SK-N-DZ (cell line): Measurements from ENCODE around the gene TAF1B.
A peak's percentile ranks its signal among the peaks of the same experiment; 100 is the strongest.
"Not testable (repeated sequence)": the region's sequence is repeated elsewhere in the genome, so short reads cannot be mapped to it uniquely, and the experiment has no call there.

Source experiments
- DNase-seq: peaks from one replicate; pipeline ENCODE4 v3.0.0-alpha.2; 2015; ENCODE audit warnings: low spot score

TAF1B gene

DNA sequence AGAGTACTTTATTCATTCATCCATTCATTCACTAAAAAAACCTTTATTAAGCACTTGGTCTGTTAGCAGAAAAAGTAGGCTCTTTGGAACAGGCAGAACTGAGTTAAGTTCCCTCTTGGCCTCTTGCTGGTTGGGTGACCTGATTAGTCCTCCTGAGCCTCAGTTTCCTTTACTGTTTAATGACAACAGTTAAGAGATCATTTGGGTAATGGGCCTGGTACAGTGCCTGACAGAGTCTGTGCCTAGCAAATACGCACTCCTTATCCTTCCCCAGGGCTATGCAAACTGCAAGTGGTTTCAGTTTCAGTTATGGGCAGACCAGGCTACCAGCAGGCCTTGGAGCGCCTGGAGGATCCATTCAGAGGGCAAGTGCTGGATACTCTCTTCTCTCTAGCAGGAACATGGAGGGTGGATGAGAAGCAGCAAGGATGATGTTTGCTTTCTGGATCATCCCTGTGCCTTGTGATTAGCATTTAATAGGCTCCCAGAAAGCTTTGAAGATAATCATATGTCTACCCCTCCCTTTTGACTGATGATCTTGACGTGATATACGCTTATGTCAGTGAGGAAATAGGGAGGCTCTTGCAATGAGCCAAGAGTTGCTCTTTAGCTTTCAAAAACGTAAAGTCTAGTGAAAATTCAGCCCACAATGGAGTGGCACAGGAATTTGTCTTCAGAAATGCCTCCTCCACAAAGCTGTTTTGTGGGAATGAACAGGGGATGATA lies 12.4 kb upstream of the TAF1B start:
- no peak for DNase-seq

DNA sequence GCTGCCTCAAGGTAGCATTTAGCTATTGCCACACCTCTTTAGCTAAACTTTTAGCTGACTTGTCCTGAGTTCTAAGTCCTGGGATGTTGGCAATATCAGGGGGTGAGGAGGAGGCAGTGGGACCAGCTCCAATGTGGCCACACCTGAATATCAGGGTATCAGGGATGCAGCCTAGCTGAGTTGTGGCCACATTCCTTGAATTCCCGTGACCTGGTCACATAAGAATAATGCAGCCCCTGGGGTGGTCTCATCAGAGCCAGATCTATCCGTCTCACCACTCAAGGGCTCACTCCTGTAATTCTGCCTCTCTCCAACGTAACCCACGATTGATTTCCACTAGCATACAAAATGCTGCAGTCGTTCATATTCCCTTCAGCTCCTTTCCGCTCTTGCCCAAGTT lies 11.6 kb upstream of the TAF1B start:
- DNase-seq: no peak

DNA sequence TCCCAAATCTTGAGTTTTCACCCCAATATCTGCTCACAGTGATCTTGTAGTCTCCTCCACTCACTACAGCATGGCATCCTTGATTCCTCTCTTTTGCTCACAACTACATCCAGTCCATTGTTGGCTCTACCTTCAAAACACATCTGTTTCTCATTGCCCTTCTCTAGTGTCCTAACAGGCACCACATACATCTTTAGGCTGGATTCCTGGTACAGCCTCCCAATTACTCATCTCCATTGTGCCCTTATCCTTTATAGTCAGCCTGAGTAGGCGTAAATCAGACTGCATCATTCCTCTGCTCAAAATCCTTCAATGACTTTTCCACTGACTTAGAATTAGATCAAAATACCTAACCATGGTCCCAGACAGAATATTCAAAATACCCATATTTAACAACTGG lies 10.7 kb upstream of the TAF1B start:
- no peak for DNase-seq

DNA sequence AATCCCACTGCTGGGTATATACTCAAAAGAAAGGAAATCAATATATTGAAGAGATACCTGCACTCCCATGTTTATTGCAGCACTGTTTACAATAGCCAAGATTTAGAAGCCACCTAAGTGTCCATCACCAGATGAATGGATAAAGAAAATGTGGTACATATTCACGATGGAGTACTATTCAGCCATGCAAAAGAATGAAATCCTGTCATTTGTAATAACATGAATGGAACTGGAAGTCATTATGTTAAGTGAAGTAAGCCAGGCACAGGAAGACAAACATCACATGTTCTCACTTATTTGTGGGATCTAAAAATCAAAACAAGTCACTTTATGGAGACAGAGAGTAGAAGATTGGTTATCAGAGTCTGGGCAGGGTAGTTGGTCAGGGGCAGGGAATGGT lies 8.2 kb upstream of the TAF1B start:
- DNase-seq: not testable (repeated sequence)

DNA sequence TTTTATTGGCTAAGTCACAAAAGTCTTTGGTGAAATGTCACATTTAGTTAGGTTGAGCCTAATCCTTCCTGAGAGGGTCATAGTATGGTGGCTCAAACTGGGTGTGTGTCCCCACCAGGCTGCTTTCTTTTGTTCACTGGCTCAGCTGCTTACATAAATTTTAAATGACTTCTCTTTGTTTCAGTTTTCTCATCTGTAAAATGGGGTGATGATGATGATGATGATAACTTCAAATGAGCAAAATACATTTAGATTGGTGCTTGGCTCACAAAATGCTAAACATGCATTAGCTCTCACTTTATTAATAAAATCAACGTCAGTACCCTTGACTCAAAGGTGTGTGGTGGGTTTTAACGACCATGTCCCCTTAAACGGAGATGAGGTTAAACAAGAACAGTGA lies 7.2 kb upstream of the TAF1B start:
- DNase-seq: no peak

DNA sequence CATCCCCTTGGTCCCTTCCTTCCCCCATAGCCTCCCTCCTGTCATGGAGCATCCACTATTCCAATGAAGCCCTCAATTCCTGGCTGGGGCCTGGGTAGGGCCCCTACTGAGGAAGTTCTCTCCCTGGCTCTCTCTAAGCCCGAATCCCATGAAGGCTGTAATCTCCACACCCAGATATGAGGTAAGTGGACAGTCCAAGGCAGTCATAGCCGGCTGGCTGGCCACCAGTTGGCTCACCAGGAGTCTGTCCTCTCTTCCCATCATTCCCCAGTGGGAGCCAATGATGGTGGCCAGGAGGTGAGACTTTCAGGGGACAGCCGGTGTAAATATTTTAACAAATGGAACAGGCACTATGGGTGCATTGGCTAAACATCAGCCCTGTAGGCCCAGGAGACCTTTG lies 6.8 kb upstream of the TAF1B start:
- DNase-seq: no peak

DNA sequence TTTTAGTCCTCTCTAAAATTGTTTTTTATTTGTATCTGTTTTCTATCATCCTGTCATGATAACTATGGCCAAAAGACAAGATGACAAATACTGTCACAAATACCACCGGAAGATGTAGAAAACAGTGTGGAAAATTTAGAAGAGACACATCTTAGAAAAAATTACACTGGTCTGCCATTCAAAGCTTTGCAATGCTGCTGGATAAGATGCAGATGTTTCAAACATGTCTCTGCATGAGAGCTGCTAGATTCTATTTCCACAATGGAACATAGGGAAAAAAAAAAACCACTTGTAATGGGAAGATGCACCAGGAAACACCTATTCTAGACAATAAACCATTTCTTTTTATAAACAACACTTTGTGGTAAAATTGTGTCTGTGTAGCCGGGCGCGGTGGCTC lies 5.8 kb upstream of the TAF1B start:
- no peak for DNase-seq

DNA sequence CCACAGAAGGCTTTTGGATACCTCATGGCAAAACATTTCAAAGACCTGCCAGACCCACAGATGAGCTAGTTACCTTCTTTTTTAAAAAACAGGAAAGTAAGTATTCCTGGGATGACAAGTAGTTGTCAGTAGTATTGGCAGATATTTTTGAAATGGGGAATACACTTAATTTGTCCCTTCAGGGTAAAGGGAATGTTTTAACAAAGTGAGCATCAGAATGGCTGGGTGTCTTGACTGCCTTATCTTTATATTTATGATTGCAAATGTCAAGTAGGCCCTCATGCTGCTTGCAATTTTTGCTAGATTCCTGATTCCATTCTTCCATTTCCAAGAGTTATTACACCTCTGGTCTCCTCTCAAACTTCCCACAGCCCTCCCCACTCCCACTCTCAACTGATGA lies 4.9 kb upstream of the TAF1B start:
- no peak for DNase-seq

DNA sequence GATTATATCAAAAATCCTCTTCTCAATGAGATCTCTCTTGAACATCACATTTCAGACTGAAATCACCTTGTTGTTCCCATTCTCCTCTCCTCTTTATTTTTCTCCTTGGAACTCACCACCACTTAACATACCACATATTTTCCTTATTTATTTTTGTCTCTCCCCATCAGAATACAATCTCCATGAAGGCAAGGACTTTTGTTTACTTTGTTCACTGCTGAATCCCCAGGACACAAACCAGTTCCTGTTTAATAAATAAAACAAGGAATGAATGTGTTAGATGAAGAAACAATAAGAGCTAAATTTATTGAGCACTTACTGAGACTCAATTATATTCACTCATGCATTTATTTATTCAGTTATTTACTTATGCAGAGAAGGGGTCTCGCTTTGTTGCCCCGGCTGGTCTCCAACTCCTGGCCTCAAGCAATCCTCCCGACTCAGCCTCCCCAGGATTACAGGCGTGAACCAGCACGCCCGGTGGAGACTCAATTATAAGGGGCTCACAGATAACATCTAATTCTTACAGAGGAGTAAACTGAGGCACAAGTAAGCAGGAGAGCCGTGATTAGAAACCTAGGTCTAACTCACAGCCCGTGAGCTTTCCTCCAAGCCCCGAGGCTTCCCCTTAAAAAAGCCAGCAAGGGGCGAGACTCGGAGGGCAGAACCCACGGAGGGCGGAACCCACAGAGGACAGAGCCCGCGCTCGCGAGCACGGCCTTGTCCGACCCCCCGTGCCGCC lies 616 bp upstream of the TAF1B start:
- no peak for DNase-seq

DNA sequence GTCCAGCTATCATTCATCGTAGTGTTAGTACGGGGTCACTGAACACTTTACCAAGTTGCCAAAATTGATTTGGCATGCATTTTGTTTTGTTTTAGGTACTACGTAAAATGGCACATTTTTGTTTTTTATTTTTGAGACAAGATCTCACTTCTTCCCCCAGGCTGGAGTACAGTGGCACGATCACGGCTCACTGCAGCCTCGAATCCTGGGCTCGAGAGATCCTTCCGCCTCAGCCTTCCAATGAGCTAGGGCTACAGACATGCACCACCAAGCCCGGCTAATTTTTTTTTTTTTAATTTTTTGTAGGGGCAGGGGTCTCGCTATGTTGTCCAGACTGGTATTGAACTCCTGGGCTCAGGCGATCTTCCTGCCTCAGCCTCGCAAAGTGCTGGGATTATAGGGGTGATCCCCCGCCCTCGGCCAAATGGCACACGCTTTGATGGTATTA lies 786 bp downstream of the TAF1B start:
- peak; percentile 20 for DNase-seq

DNA sequence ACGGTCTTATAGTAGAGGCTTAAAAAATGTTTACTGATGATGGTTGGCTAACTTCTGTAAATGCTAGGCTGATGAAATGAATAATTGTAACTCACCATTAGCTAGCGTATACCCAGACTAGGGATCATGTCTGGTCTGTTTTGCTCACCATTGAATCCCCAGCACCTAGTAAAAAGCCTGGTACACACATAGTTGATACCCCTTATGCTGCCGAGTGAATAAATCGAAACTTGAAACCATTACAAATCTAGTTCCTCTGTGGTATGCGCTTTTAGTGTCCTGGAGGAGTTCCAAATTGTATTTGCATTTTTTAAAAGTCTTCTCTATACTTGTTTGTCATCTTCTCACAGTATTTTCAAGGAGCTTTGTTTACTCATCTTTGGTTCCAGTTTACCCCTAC lies 1.3 kb downstream of the TAF1B start:
- no peak for DNase-seq

DNA sequence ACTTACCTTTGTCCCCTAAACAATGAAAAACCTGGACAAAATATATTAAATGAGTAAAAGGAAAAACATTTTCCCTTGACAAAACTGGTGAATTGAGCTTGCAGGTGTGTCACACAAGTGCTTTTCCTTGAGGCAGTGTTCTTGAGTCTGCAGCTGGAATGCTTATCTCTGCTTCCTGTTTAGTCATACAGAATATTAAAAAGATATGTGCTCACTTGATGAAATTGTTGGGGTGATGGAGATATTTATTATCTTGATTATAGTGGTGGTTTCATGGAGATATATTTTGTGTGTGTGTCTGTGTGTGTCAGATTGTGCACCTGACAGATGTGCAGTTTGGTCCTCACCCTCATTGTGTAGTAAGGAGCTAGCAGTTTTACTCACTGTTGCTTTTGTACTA lies 3.3 kb downstream of the TAF1B start:
- no peak for DNase-seq

DNA sequence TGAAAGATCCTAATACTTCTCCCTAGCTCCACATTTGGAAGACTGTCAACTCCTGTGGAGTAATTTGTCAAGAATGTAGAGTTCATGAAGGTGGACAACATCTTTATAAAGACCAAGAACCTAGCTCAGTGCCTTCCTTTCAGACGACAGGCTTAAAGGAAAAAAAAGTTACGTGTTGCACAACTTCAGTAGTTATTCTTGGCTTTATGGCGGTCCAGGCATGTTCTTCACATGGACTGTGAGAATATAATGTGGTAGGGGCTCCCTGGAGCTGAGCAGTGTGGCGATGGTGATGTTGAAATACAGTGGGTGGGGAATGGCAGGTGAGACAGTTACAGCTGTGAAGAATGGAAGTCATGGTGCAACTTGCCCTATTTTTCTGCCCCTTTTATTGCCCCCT lies 3.9 kb downstream of the TAF1B start:
- no peak for DNase-seq

DNA sequence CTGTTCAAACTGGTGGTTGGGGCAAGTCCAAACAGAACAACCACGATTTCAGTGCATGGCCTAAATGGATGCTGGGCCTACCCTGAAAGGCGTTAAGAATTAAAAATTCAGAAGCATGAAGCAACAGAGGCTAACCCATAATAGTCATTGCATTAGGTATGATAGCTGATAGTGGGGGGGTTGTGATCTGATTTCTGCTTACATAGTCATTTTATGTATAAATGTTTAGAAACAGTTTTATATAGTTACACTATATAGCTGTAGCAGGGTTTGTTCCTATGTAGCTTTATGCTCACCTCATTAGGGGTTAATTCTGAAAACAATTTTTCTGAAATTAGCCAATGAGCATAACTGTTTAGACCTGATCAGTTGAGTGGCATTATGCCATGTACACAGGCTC lies 9.6 kb downstream of the TAF1B start:
- no peak for DNase-seq

DNA sequence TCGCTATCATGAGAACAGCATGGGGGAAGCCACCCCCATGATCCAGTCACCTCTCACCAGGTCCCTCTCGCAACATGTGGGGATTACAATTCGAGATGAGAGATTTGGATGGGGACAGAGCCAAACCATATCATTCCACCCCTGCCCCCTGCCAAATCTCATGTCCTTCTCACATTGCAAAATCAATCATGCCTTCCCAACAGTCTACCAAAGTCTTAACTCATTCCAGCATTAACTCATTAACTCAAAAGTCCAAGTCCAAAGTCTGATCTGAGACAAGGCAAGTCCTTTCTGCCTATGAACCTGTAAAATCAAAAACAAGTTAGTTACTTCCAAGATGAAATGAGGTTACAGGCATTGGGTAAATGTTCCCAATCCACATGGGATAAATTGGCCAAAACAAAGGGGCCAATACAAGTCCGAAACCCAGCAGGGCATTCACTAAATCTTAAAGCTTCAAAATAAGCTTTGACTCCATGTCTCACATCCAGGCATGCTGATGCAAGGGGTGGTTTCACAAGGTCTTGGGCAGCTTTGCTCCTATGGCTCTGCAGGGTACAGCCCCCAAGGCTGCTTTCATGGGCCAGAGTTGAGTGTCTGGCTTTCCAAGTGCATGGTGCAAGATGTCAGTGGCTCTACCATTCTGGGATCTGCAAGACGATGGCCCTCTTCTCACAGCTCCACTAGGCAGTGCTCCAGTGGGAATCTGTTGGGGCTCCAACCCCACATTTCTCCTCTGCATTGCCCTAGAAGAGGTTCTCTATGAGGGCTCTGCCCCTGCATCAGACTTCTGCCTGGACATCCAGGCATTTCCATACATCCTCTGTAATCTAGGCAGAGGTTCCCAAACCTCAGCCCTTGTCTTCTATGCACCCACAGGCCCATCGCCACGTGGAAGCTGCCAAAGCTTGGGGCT lies 14.8 kb downstream of the TAF1B start:
- DNase-seq: no peak

DNA sequence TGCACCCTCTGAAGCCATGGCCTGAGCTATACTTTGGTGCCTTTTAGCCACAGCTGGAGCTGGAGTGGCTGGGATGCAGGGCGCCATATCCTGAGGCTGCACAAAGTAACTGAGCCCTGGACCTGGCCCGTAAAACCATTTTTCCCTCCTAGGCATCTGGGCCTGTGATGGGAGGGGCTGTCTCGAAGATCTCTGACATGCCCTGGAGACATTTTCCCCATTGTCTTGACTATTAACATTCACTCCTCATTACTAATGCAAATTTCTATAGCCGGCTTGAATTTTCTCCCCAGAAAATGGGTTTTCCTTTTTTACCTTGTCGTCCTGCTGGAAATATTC lies 15.4 kb downstream of the TAF1B start:
- no peak for DNase-seq

DNA sequence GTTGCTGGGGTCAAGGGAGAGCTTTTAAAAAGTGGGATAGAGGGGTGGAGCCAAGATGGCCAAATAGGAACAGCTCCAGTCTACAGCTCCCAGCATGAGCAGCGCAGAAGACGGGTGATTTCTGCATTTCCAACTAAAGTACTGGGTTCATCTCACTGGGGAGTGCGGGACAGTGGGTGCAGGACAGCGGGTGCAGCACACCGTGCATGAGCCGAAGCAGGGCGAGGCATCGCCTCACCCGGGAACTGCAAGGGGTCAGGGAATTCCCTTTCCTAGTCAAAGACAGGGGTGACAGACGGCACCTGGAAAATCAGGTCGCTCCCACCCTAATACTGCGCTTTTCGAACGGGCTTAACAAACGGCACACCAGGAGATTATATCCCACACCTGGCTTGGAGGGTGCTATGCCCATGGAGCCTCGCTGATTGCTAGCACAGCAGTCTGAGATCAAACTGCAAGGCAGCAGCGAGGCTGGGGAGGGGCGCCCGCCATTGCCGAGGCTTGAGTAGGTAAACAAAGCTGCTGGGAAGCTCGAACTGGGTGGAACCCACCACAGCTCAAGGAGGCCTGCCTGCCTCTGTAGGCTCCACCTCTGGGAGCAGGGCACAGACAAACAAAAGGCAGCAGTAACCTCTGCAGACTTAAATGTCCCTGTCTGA lies 17.8 kb downstream of the TAF1B start:
- not testable (repeated sequence) for DNase-seq

DNA sequence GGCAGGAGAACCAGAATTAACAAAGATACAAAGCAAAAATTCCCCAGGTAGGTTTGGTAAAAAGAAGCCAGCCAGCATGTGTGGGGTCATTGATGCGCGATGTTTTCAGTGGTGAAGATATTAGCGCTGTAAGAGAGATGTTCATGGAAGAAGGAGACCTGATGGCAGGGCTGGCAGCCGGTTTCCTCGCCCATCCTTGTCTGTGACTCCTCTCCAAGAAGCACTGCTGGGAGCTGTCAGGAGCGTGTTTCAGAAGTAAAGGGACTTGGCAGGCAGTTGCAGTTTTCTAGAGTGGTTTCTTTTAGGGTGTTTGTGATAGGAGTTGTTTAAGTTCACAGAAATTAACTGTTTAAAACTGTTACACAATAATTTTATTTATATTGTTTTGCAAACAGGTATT lies 24.6 kb downstream of the TAF1B start:
- DNase-seq: no peak

DNA sequence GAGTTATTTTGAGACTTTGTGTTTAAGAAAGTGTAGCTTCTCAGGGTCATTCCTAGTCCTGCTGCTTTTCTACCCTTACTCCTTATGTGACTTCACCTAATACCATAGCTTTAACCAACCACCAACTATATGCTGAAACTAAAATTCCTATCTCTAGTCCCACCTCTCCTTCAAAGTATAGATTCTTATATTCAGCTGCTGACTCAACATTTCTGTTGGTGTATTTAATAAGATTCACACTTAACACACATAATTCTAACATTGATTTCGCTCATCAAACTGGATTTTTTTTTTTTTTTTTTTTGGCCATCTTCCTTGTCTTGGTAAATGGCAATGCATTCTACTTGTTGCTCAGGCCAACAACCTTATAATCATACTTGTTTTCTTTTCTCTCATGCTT lies 30.1 kb downstream of the TAF1B start:
- no peak for DNase-seq

DNA sequence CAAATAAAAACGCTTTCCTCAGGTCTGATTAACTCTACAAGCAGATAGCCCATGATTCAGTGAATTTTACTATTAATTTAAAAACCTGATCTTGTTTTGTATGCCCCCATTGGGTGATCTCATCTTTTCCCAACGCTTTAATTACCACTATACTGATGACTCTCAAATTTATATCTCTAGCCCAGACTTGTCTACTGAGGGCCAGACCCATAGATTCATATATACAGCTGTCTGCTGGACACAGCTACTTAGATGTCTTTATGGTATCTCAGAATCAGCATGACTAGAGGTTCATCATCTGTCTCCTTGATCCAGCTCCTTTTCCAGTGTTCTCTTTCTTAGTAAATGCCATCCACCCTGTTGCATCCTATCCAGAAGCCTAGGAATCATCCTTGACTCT lies 33.8 kb downstream of the TAF1B start:
- DNase-seq: no peak

DNA sequence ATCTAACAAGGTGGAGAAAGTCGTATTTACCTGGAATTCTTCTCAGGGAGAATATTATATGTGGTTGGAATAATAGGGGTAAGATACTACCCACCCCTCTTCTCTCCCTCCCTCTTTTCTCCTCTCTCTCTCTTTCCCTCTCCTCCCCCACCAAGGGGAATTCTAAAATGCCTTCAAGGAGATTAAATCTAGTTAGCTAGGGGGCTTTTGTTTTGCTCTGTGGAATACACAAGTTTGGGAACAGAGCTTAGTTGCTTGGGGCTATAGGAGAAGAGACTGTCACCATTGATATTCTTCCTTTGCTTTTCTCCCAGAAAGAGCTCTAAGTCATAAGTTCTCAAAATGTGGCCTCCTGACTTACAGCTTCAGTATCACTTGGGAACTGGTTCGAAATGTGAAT lies 34.5 kb downstream of the TAF1B start:
- no peak for DNase-seq
